Measurements from ENCODE around the gene ANKRD1.
"Not testable (repeated sequence)": the region's sequence is repeated elsewhere in the genome, so short reads cannot be mapped to it uniquely, and the experiment has no call there.

Gene ANKRD1

DNA sequence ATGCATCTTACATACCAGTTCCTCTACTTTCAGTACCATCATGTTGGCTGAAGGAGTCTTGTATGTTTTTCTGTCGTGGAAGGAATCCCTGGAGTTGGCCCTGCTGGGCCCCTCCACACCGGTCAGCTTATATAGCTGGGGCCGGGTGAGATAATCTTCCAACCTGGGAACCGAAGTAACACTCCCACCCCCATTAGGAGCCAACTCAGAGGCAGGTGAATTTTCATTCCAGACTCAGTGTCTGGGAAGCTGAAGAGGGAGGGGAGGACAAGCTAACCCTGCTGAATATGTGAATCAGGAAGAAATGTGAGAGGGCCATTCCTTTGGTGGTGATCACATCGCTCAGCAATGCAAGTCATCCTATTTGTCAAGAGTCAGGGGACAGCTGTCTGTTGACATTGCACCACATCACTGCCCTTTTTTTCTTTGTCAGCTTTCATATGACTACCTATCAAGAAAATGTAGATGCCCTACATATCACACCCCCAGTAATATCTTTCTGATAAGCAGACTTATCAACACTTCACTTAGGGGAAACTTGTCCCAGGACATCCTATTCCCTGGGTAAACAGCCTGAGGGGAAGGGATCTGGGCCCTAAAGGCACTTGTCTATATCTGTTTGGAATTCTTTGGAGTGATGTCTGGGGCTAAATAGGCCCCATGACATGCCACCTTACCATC, at the start of gene ANKRD1:
TSS of gene ANKRD1 (minus strand) at position 102 of the 681 bp plus-strand sequence. CDS start at position 42, 60 bp downstream.
- no peak for DNase-seq (ENCODE audit: low read depth)

DNA sequence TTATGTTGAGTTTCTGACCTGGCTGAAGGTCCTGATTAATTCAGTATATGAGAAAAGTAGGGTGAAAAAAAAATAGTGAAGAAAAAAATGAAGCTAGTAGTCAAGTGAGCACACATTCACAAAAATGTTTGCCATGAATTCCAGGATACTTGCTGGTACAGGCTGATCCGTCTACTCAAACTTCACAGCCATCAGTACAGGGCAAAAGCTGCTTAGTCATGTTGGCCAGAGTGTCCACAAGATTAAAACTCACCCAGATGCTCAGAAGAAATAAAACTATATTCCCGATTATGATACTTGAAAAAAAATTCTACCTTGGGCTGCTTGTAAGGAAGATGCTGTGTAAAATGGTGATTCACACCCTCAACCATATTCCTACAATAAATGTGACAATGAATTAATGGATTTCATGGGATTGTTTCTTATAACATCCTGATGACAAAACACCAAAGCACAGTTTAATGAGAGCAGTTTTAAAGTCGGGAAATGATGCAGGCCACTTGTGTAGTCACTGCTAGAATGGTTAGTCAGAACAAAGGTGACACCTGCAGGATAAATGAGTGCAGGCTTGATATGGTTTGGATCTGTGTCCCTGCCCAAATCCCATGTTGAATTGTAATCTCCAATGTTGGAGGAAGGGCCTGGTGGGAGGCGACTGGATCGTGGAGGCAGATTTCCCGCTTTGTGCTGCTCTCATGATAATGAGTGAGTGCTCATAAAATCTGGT, 49.2 kb upstream of the ANKRD1 start:
- DNase-seq (ENCODE audit: low read depth), result no peak

- DNase-seq (ENCODE audit: low read depth), result no peak
These were observed 48.2 kb upstream of the ANKRD1 start for GRCh38 chr10:90969121-90969534.

DNA sequence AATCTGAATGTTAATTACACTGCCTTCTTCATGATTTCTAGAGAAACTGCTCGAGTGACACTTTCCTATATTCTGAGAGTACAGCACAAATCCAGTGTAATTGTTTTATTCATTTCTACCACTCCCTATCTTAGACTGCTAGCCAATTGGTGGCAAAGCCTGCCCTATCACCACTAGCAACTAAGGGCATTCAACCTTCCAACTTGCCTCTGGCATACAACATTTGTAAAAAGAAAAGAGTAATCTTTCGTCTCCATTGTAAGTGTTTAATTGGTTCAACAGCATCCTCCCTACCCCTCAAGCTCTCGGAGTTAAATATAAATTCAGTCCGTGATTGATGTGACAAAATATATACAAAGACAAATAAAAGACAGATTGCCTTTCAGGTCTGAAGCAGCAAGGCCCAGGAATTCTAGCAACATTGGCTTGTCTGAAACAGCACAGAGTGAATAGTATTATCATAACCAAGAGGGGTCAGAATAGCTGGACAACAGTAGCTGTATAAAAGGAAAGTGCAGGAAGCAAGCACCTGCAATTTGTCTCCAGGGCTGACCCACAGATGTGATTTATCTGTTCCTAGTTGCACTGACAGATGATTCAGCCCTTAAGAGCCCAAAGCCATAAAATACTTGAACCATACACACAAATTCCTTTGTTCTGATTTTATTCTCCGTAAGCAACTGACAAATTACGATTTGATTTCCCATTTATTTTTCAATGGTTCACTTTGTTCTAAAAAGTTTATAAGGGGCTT, 47.6 kb upstream of the ANKRD1 start:
- DNase-seq (ENCODE audit: low read depth), result no peak

DNA sequence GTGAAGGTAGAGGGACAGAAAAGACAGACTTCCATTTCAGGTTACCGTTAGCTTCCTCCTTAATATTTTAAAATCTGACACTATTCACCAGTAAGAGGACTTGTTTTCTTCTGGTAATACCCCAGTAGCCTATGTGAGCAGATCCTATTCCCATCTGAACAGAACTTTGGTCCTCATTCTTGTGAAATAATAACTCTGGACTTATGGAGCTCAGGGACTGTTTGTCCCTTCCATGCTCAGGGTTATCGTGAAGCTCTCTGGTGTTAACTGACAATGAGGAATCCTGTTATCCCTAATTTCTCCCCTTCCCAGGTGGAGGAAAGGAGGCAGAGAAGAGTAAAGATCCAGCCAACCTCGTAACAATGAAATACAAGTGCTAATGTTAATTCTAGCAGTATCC, 47.0 kb upstream of the ANKRD1 start:
- DNase-seq (ENCODE audit: low read depth), result no peak

GRCh38 chr10:90966146-90966545, 45.3 kb upstream of the ANKRD1 start:
- no peak for DNase-seq (ENCODE audit: low read depth)

DNA sequence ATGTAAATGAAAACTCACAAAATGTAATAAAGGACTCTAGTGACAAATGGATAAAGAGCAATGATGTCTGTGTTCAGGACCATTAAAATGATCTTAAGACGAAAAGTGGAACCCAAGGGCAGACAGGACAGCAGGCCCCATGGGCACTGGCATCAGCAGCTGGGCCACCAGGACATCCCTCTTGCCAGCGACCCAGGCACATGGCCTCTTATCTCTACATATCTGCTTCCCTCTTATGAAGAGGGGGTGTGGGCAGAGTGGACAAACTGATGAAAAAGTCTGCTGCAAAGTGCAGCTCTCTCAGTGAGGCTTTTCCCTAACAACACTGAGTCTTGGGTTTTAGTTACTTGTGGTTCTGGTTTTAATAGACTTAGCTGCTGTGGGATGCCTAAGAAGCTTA, 44.8 kb upstream of the ANKRD1 start:
- DNase-seq (ENCODE audit: low read depth), result no peak

- DNase-seq (ENCODE audit: low read depth), result no peak
These were observed 44.0 kb upstream of the ANKRD1 start for GRCh38 chr10:90964781-90965465.

GRCh38 chr10:90963331-90963730, 42.4 kb upstream of the ANKRD1 start:
- DNase-seq (ENCODE audit: low read depth), result no peak

DNA sequence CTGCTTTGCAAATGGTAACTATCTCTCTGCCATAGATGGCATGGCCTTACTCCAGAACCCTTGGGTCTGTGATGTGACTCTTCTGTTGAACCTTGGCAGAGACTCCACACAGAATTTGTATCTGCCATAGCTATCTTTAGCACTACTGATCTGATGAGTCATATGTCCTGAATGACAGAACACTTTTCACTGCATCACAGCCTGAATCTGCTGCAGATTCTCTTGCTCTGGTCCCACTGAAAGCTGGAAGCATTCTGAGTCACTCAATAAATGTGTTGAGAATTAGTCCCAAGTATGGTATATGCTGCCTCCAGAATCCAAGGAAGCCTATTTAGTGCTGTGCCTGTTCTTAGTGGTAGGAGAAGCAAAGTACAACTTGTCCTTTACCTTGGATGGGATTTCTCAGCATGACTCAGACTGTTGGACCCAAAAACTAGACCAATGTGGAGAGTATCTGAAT, 39.5 kb upstream of the ANKRD1 start:
- DNase-seq (ENCODE audit: low read depth), result no peak

- no peak for DNase-seq (ENCODE audit: low read depth)
These were observed 38.9 kb upstream of the ANKRD1 start for GRCh38 chr10:90959826-90960225.

- DNase-seq (ENCODE audit: low read depth), result no peak
These were observed 37.9 kb upstream of the ANKRD1 start for GRCh38 chr10:90958781-90959180.

DNA sequence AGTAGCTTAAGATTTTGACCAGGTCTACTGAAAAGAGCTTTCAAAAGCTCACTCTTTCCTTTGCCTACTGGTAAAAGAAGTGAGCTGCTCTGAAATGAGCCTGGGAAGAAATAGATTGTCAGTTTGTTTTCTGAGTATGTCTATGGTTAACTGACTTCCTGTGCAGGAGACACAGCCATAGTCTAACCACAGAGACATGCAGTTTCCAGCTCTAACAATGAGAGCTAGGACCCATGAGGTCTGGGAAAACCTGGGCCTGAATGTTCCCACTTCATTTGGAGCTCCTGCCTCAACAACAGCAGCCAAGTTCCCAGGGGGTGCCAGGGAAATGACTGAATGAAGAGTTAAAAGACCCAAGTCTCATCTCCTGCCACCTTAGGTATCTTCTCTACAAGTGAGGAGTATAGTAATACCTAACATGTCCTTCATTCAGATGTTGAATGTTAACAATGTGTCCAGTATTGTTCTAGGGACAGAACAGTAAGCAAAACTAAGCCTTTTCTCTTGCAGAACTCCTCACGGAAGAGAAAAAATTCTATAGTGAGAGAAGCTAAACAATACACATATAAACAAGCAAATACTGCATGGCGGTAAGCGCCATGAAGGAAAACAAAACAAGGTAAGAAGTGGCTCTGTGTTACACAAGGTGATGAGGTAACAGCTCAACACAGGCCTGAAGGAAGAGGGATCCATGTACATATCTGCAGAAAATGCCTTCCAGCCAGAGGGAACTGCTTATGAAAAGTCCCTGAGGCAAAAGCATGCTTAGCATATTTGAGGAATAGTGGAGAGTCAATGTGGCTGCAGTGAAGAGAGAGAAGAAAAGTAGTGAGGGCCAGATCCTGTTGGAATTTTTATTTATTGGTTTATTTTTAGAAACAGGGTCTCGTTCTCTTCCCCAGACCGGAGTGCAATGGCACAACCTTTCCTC, 26.4 kb upstream of the ANKRD1 start:
- no peak for DNase-seq (ENCODE audit: low read depth)

GRCh38 chr10:90945491-90946070, 24.7 kb upstream of the ANKRD1 start:
- no peak for DNase-seq (ENCODE audit: low read depth)

DNA sequence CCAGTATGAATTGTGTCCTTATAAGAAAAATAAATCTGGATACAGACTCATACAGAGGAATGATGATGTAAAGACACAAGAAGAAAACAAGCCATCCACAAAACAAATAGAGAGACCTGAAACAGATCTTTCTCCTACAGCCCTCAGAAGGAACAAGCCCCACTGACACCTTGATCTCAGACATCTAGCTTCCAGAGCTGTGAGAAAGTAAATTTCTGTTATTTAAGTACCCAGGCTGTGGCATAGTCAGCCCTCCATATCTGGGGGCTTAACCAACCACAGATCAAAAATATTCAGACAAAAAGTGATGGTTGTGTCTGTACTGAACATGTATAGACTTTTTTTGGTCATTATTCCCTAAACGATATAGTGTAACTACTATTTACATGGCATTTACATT, 23.9 kb upstream of the ANKRD1 start:
- DNase-seq (ENCODE audit: low read depth), result no peak

GRCh38 chr10:90942980-90943379, 22.1 kb upstream of the ANKRD1 start:
- DNase-seq (ENCODE audit: low read depth), result not testable (repeated sequence)

DNA sequence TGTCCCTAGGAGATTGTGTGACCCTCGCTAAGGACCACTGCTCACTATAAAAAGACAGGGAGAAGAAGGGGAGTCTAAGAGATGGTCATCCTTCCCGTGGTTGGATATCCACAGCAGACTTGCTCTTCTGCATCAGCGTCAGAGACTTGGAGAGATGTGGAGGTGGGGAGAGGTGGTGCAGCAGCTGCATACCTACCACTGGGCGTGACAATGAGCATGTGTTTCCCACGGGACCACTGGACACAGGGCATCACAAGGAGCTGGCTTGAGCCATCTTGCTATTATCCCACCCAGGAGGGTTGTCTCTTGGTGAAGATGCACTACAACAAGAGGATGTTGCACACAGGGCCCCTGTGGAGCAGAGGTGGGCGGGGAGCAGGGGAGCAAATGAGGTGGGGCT, 18.8 kb upstream of the ANKRD1 start:
- DNase-seq (ENCODE audit: low read depth), result no peak

DNA sequence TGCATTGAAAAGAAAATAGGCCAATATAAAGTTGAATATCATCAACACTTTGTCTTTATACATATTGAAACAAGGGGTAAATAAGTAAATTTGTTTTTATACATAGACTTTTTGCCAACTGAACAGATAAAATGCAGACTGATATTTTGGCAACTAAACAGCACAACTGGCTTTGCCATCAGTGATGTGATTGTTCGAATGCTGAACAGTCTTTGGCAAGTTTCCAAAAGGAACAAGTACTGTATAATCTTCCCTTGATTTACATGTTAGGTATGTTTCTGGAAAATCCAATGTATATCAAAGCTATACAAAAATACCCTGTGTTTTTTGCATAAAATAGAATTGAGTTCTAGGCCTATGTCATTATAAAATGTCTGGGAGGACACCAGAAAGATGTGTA, 18.2 kb upstream of the ANKRD1 start:
- no peak for DNase-seq (ENCODE audit: low read depth)

DNA sequence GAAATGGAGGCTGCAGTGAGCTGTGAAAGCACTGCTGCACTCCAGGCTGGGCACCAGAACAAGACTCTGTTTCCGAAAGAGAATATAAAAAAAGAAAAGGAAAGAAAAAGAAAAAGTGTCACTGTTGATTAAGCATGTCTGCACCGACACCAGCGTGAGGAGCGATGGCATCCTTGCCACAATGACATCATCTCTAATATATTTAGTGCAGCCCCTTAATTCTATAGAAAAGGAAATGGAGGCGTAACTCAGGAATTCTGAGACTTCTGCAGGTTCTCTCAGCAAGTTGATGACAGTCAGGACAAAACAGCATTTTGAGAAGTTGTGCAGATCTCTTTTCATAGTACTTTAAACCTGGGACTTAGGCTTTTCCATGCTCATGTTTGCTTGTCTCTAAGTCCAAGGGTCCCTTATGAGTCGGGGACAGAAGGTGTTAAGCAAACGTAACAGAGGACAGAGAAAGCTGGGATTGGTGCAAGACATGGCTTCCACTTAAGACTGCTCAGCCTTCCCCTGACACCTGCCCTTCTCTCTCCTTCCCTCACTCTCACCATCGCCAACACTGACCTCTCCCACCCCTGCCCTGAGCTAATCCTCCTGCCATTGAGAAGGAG, 16.9 kb upstream of the ANKRD1 start:
- no peak for DNase-seq (ENCODE audit: low read depth)

DNA sequence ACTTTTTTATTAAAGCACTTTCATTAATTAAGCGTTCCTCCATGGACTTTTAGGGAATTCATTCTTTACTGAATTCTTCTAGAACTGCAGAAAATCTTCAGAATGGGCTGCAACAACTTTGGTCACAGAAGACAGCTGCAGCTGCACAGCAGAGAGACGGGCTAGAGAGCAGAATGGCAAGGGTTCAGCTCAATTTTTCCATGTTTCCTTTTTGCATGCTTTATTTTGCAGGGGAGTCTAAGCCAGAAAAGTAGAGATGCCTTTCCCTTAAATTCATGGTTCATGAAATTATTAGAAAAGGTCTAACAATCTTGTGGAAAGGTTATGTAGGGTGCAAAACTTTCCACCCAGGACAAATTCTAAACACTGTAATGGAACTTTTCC, 15.4 kb upstream of the ANKRD1 start:
- no peak for DNase-seq (ENCODE audit: low read depth)

All from activated T-cell treated with anti-CD3 and anti-CD28 coated beads for 48 hours (primary cell).